Rectal smooth muscle tissue (tissue), 1 donor: Measurements from ENCODE around the gene ETNK1.
"Not testable (repeated sequence)": the region's sequence is repeated elsewhere in the genome, so short reads cannot be mapped to it uniquely, and the experiment has no call there.

ENCODE experiments used
- H3K27ac ChIP-seq: one replicate; pipeline ENCODE4 v1.7.0; 2013; ENCODE audit warnings: low read depth, low read length, inconsistent platforms
- H3K27me3 ChIP-seq: one replicate; pipeline ENCODE4 v1.7.0; 2013; ENCODE audit warnings: low read length; ENCODE audit not compliant: control insufficient read depth, insufficient read depth
- H3K36me3 ChIP-seq: one replicate; pipeline ENCODE4 v1.7.0; 2013; ENCODE audit warnings: low read length; ENCODE audit not compliant: control insufficient read depth, insufficient read depth
- H3K4me1 ChIP-seq: one replicate; pipeline ENCODE4 v1.7.0; 2013; ENCODE audit warnings: low read length; ENCODE audit not compliant: control insufficient read depth, insufficient read depth
- H3K4me3 ChIP-seq: one replicate; pipeline ENCODE4 v1.7.0; 2013; ENCODE audit warnings: low read length
- H3K9ac ChIP-seq: one replicate; pipeline ENCODE4 v1.7.0; 2013; ENCODE audit warnings: low read length

The ETNK1 gene

GRCh38 chr12:22610131-22610530, 14.8 kb upstream of the ETNK1 start:
- Histone ChIP-seq H3K4me1 (no peaks in the 10 kb centered on the region), H3K27ac (no peak overlapping the region), H3K36me3 (no peaks in the 10 kb centered on the region), H3K4me3 (no peak overlapping the region), H3K27me3 (no peaks in the 10 kb centered on the region), H3K9ac (no peak overlapping the region)

GRCh38 chr12:22612822-22613221, 12.1 kb upstream of the ETNK1 start:
- H3K9ac ChIP-seq, H3K36me3 ChIP-seq, H3K27ac ChIP-seq, H3K4me1 ChIP-seq, H3K4me3 ChIP-seq, H3K27me3 ChIP-seq: not testable (repeated sequence)

DNA sequence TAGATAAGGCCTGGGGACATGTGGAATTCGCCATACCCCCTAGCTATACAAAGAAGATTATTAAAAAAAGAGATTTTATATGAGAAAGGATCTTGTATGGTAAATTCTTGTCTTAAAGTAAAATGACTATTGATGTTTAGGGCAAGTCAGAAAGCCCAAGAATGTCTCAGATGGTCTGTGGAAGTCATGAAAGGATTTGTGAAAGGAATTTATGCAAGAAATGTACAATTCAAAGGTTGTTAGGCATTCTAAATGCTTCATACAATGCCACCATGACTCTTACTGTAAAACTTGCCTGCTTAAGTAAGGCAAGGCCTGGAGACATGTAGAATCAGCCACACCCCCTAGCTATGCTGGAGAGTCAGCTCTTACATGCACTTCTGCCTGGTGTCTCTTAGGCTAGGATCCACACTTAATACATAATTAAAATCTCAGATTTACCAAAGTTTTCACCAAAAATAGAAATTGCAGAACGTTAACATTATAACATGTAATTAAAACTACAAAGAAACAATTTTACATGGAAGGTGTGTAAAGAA, 8.9 kb upstream of the ETNK1 start:
- Histone ChIP-seq H3K27me3 (no peaks in the 10 kb centered on the region), H3K4me1 (no peaks in the 10 kb centered on the region), H3K36me3 (no peaks in the 10 kb centered on the region), H3K9ac (no peak overlapping the region), H3K27ac (no peak overlapping the region), H3K4me3 (no peak overlapping the region)

DNA sequence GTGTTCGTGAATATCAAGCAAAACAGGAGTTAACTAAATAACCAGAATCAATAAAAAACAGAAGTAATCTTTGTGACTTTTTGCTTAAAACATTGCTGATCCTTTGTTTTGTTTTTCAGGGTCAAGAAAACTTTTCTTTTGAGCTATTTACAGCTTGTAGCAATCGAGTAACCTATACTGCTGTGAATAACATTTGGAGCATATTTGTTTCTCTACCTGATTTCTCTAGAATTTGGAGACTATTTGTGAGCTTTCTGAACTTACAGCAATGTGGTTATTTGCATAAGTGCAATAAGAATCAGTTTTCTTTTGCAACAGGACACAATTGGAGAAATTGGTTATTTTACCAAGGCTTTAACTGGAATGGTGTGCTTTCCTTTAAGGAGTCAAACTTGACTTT, 7.3 kb upstream of the ETNK1 start:
- Histone ChIP-seq H3K9ac (no peak overlapping the region), H3K27ac (no peak overlapping the region), H3K4me1 (no peaks in the 10 kb centered on the region), H3K36me3 (no peaks in the 10 kb centered on the region), H3K4me3 (no peak overlapping the region), H3K27me3 (no peaks in the 10 kb centered on the region)

DNA sequence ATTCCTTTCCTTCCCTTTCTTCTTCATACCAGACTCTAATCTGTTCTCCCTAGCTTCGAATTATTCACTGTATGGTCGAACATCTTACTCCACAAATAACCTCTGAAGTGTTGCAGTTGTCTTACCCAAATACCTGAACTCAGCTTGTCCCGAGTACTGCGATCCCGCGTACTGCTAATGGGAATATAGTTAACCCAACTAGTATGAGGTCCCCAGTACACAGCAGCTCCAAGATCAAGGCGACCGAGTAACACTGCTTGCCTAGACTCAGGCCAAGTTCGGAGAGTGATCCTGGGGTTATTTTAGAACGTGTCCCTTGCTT, 462 bp upstream of the ETNK1 start:
- no peaks in the 10 kb centered on the region for H3K27me3 ChIP-seq
- H3K4me3 ChIP-seq: peak overlapping the region; percentile 100
- peak overlapping the region; percentile 93 for H3K9ac ChIP-seq
- peaks cover 18% of the 10 kb centered on the region for H3K4me1 ChIP-seq
- H3K36me3 ChIP-seq: no peaks in the 10 kb centered on the region
- H3K27ac ChIP-seq: peak overlapping the region; percentile 99

DNA sequence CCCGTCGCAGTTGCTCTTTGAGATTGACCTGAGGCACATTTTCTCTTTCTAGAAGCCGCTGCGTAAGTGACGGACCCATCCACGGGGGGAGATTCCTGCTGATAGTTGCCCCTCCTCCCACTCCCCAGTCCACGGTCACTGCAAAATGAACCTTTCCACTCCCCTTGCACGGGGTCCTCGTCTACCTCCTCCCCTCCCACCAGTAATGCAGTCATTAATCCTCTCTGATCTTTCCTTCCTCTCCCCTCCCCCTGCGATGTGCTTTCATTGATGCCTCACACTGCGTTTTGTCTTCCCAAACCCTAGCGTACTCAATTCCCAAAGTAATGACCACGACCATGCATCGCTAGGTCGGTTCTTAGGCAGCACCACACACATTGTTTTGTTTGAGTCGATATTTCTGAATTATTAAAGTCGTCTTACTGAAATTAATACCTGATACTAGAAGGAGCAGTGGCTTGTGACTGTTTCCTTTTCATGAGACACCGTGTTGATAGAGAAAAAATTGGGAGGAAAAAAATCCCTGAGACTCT, 857 bp downstream of the ETNK1 start:
- Histone ChIP-seq H3K27me3 (no peaks in the 10 kb centered on the region), H3K4me1 (peaks cover 18% of the 10 kb centered on the region), H3K36me3 (no peaks in the 10 kb centered on the region), H3K4me3 (peak overlapping the region; percentile 100), H3K9ac (peak overlapping the region; percentile 91), H3K27ac (peak overlapping the region; percentile 99)

- no peaks in the 10 kb centered on the region for H3K36me3 ChIP-seq
- H3K27ac ChIP-seq: no peak overlapping the region
- H3K4me1 ChIP-seq: peaks cover 18% of the 10 kb centered on the region
- peak overlapping the region; percentile 100 for H3K4me3 ChIP-seq
- no peaks in the 10 kb centered on the region for H3K27me3 ChIP-seq
- peak overlapping the region; percentile 91 for H3K9ac ChIP-seq
Observed at GRCh38 chr12:22626406-22626805, 1.4 kb downstream of the ETNK1 start.

DNA sequence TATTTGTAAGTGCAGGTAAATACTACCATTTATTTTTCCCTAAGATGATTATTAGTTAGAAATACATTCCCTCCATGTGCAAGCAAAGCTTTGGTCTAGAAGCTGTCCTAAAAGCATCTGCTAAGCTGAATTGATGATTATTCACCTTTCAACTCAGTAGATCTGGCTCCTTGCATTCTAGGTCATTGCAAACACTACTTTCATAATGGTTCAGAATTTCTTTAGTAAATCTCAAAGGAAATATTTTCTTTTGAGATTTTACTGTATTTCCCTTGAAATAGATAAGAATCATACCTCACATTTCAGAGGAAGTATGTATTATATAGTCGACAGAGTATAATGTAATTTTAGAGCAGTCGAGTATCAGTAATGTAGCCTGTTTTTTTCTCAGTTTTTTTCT, 2.4 kb downstream of the ETNK1 start:
- Histone ChIP-seq H3K4me1 (peaks cover 18% of the 10 kb centered on the region), H3K4me3 (peak overlapping the region; percentile 100), H3K27ac (no peak overlapping the region), H3K9ac (no peak overlapping the region), H3K27me3 (no peaks in the 10 kb centered on the region), H3K36me3 (no peaks in the 10 kb centered on the region)

DNA sequence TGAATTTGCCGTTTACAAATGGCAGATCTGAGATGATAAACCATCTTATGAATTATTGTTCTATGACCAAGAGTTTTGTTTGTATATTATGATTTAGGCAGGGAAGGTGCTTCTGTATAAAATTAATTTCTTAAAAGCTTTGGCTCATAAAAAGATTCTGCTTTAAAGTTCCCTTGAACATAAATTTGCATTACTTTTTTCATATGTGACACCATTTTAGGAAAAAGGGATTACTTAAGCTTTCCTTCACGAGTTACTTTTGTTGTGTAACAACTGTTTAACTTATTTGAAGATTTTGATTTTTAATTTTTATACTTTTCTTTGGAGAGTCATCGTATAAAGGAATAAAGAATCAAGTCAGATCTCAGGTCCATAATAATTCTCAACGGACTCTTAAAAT, 3.3 kb downstream of the ETNK1 start:
- Histone ChIP-seq H3K27ac (no peak overlapping the region), H3K27me3 (no peaks in the 10 kb centered on the region), H3K36me3 (no peaks in the 10 kb centered on the region), H3K4me3 (no peak overlapping the region), H3K4me1 (peaks cover 18% of the 10 kb centered on the region), H3K9ac (no peak overlapping the region)

- Histone ChIP-seq H3K27me3 (no peaks in the 10 kb centered on the region), H3K9ac (no peak overlapping the region), H3K36me3 (no peaks in the 10 kb centered on the region), H3K4me1 (peaks cover 10% of the 10 kb centered on the region), H3K27ac (no peak overlapping the region), H3K4me3 (no peak overlapping the region)
Observed at GRCh38 chr12:22631863-22632463, 7.0 kb downstream of the ETNK1 start.

GRCh38 chr12:22634883-22635282, 9.9 kb downstream of the ETNK1 start:
- no peaks in the 10 kb centered on the region for H3K4me1 ChIP-seq
- H3K27me3 ChIP-seq: no peaks in the 10 kb centered on the region
- no peaks in the 10 kb centered on the region for H3K36me3 ChIP-seq
- H3K4me3 ChIP-seq: no peak overlapping the region
- H3K9ac ChIP-seq: no peak overlapping the region
- no peak overlapping the region for H3K27ac ChIP-seq

- Histone ChIP-seq H3K27me3 (no peaks in the 10 kb centered on the region), H3K4me3 (no peak overlapping the region), H3K9ac (no peak overlapping the region), H3K27ac (no peak overlapping the region), H3K4me1 (no peaks in the 10 kb centered on the region), H3K36me3 (no peaks in the 10 kb centered on the region)
Observed at GRCh38 chr12:22635812-22636211, 10.8 kb downstream of the ETNK1 start.

DNA sequence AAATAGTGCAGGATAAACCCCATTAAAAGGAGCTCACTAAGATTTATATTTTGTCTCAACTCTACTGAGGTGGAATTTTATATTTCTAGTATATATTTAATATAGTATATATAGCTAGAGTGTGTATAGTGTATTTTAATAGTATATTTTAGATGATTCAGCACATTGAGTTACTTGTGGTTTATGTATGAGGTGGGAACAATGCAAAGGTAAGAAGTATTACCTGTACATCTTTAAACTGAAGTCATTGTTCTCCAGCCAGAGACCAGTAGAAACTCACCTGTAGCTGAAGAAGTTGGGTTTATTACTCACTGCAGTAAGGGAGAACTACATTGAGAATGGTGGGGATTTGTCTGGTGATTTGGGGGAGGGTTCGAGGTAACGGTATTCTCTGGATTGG, 15.9 kb downstream of the ETNK1 start:
- Histone ChIP-seq H3K4me1 (no peaks in the 10 kb centered on the region), H3K9ac (no peak overlapping the region), H3K4me3 (no peak overlapping the region), H3K36me3 (no peaks in the 10 kb centered on the region), H3K27me3 (no peaks in the 10 kb centered on the region), H3K27ac (no peak overlapping the region)
